ENCODE measurements around the gene COL23A1.

COL23A1 gene

GRCh38 chr5:178392931-178393394 is 197.2 kb downstream of the COL23A1 start:
- DNase-seq (ENCODE audit: low read depth): no peak

GRCh38 chr5:178392386-178392785 is 197.8 kb downstream of the COL23A1 start:
- DNase-seq (ENCODE audit: low read depth): no peak

GRCh38 chr5:178391480-178391879 is 198.7 kb downstream of the COL23A1 start:
- DNase-seq (ENCODE audit: low read depth): no peak

- no peak for DNase-seq (ENCODE audit: low read depth)
Observed at GRCh38 chr5:178389796-178390195, 200.4 kb downstream of the COL23A1 start.

GRCh38 chr5:178389026-178389729 is 201.0 kb downstream of the COL23A1 start:
- DNase-seq (ENCODE audit: low read depth): no peak

GRCh38 chr5:178388386-178389025 is 201.7 kb downstream of the COL23A1 start:
- DNase-seq (ENCODE audit: low read depth): no peak

- no peak for DNase-seq (ENCODE audit: low read depth)
Observed at GRCh38 chr5:178387856-178388190, 202.4 kb downstream of the COL23A1 start.

GRCh38 chr5:178387061-178387855 is 202.9 kb downstream of the COL23A1 start:
- no peak for DNase-seq (ENCODE audit: low read depth)

GRCh38 chr5:178386336-178386931 is 203.8 kb downstream of the COL23A1 start:
- DNase-seq (ENCODE audit: low read depth): no peak

GRCh38 chr5:178385496-178385890 is 204.7 kb downstream of the COL23A1 start:
- DNase-seq (ENCODE audit: low read depth): no peak

- no peak for DNase-seq (ENCODE audit: low read depth)
Observed at GRCh38 chr5:178384816-178385495, 205.2 kb downstream of the COL23A1 start.

GRCh38 chr5:178383919-178384815 is 206.0 kb downstream of the COL23A1 start:
- no peak for DNase-seq (ENCODE audit: low read depth)

GRCh38 chr5:178383301-178383918 is 206.8 kb downstream of the COL23A1 start:
- DNase-seq (ENCODE audit: low read depth): no peak

- no peak for DNase-seq (ENCODE audit: low read depth)
Observed at GRCh38 chr5:178382754-178383164, 207.4 kb downstream of the COL23A1 start.

- no peak for DNase-seq (ENCODE audit: low read depth)
Observed at GRCh38 chr5:178381921-178382695, 208.1 kb downstream of the COL23A1 start.

GRCh38 chr5:178381206-178381605 is 209.0 kb downstream of the COL23A1 start:
- DNase-seq (ENCODE audit: low read depth): no peak

GRCh38 chr5:178380541-178381074 is 209.6 kb downstream of the COL23A1 start:
- DNase-seq (ENCODE audit: low read depth): no peak

GRCh38 chr5:178380086-178380485 is 210.1 kb downstream of the COL23A1 start:
- no peak for DNase-seq (ENCODE audit: low read depth)

Data from EH (cell line).